ENCODE measurements around the gene MYOG.

MYOG gene

DNA sequence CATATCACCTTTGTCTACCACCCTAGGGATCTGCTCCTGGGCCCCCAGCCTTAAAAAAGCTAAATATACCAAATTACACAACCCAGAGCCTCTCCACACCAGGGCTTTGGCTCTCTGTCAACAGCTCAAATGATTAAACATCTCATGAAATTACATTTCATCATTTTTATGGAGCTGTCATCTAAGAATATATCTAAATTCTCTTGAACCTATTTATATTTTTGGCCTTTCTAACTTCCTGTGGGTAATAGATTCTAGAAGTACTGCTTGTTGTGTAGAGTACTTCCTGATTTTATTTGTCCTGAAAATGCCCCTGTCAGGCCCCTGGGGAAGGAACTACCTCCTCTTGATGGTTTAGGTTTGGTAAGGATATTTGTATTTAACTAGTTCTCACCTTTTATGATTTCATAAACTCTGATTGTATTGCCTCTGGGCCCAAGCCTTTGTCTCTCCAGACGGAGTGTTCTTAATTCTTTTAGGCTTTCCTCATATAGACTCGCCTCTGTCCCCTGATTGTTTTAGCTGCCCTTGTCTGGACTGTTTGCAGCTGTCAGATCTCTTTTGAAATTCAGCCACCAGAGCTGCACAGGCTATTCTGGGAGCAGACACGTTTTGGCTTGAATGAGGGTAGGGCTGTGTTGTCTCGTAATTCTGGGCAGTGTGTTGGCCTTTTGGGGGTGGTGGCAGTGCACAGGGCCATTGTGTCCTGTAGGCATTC, 16.6 kb downstream of the MYOG start:
- no peak for DNase-seq

DNA sequence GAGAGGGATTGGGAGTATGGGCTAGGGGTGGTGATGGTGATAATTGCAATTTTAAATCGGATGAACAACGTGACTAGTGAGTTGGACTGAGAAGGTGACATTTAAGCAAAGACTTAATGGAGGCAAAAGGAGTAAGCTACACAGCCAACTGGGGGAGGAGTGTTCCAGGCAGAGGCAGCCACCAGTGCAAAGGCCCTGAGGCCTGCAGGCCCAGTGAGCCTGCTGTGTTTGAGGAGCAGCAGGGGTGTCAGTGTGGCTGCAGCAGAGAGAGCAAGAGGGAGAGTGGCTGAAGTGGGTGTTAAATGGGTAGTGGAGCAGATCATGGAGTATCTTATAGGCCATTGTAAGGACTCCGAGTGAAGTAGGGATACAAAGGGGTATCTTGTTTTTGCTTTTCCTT, 18.8 kb downstream of the MYOG start:
- DNase-seq, result no peak

DNA sequence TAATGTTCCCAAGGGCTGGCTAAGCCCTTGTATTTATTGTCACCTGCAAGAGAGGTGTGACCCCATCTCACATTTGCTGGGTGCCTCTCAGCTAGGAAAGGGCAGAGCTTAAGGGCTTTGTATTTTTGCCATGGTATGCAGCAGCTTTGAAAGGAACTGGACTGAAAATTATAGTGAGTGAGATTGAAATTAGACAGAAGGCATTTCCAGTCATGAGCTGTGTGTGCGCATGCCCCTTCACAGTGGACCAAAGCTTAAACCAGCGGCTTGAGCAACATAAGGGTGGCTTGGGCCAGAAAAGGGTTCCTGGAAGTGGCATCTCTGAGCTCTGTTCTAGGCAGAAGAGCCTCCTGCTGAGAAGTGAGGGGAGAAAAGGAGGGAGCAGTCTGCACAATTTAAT, 19.8 kb downstream of the MYOG start:
- no peak for DNase-seq

DNA sequence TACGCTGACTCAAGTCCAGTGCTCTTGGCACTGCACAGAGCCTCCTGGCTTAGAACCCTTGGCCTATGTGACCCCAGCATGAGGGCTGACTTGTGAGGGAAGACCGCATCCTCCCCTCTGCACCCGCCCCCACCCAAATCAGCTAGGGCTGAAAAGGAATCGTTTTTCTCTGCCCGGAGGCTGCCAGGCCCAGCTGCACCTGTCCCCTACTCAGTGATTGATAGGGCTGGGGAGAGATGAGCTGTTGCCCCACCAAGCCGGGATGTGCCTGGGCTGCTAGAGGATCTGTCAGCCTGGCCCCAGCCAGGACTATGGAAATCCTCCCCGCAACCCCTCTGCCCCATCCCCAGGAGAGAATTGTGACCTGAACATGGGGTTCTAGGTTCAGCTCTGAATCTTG, 20.6 kb downstream of the MYOG start:
- no peak for DNase-seq

DNA sequence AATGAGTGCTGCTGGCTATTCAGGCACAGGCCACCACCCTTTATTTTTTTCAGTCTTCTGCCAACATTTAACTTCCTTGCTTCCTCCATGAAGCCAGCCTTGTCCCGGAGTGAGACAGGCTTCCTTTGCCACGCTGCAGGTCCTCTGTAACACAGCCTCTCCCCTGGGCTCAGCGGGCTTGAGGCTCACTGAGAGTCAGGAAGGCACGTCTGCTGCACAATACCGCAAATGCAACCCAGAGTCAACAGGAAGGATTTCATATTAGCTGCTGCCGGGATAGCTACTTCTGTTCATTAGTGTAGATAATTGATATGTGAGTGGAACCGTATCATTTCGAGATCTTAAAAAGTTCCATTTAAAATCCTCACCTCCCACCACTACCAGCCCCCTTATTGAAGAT, 22.5 kb downstream of the MYOG start:
- DNase-seq, result no peak

DNA sequence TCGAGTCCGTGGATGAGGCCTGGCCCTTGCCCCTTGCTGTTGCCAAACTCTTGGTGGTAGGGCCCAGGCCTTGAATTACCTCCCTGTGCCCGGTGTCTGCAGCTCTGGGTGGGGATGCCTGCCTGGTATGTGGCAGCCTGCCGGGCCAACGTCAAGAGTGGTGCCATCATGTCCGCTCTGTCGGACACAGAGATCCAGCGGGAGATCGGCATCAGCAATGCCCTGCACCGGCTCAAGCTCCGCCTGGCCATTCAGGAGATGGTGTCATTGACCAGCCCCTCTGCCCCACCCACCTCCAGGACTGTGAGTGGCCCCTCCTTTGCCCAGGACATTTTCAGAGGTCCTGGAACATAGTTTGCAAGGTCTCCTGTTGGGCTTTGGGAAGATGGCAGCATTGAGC, 25.7 kb downstream of the MYOG start:
- DNase-seq, result no peak

DNA sequence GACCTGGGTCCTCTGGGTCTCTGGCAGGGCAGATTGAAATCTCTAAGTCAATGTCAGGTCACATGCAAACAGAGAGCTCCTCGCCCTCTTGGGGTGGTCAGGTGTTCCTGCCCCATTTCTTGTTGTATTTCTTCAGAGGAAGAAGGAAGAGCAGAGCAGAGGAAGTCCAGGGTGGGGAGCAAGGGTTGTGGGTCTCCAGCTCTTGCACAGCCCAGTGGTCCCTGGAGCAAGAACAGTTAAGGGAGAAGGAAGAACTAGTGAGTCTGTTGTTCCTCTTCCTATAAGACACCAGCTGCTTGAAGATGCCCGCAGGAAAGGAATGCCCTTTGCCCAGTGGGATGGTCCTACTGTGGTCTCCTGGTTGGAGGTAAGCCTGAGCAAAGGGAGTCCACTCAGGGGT, 26.3 kb downstream of the MYOG start:
- peak; percentile 25 for DNase-seq

DNA sequence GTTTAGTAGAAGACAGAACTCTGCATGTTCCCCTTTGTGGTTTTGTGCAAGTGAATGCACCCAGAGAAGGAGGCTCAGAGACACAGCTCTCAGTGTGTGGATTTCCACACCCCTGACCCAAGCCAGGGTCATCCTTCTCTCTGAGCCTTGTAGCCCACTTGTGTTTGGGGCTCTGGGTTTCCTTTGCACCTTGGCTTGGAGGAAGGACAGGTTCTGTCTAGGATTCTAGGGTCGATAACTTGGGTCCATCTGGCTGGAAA, 27.2 kb downstream of the MYOG start:
- no peak for DNase-seq

DNA sequence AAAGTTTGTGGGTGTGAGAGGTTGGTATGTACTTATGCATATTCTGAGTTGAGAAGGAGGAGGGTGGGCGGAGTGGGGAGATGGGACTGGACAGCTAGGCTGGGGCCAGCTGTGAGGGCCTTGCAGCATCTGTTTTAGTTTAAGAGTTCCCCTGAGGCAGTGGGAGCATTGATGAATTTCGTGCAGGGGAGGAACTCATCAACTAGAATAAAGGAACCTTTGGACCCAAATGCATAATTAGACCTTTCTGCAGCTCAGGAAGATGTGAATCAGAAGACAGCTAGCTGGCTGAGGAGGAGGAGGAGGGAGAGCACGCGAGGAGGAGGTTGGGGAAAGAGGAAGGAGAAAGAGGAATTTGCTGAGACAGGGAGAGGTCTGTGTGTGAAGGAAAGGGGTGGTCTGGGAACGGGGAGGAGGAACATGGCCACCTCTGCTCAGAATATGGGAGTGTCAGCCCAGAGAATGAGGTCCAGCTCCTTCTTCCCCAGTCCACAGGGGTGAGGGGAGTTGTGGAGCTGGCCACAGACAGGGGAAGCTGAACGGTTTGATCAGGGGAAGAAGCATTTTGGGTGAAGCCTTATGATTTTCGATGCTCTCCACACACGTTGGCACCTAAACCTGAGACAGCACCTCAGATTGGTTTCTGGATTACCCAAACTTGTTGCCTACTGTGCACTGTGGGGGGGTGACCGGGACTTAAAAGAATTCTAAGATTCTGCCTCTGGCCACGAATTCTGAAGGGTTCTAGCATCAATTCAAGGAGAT, 27.7 kb downstream of the MYOG start:
- no peak for DNase-seq

DNA sequence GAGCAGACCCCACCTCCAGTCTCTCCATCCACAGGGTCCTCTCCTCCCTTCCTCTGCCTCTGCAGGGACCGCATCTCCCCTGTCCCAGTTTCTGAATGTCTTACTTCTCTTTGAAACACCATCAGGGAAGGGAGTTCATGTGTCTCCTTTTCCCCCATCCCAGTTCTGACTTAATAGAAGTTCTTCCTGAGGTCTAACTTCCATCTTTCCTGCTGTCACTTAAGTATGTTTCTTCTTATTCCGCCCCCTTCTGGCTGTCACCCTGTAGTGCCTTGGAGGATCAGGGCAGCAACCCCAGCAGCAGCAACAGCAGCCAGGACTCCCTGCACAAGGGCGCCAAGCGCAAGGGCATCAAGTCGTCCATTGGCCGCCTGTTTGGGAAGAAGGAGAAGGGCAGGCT, 29.3 kb downstream of the MYOG start:
- no peak for DNase-seq

DNA sequence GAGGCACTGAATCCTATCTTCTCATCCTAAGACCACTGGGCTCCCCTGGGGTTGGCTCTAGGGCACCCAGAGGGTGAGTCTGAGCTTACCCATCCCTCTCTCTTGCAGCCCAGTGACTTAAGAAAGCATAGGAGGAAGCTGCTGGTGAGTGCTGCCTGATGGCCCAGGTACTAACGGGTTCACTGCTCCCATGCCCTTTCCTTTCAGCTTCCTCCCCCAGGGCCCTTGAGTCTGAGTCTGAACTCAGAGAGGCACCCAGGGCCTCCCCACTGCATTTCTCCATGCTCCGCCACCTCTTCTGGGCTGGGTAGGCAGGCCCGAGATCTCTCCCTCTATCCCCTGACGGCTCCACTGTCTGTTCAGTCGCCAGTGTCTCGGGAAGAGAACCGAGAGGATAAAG, 29.8 kb downstream of the MYOG start:
- DNase-seq, result no peak

DNA sequence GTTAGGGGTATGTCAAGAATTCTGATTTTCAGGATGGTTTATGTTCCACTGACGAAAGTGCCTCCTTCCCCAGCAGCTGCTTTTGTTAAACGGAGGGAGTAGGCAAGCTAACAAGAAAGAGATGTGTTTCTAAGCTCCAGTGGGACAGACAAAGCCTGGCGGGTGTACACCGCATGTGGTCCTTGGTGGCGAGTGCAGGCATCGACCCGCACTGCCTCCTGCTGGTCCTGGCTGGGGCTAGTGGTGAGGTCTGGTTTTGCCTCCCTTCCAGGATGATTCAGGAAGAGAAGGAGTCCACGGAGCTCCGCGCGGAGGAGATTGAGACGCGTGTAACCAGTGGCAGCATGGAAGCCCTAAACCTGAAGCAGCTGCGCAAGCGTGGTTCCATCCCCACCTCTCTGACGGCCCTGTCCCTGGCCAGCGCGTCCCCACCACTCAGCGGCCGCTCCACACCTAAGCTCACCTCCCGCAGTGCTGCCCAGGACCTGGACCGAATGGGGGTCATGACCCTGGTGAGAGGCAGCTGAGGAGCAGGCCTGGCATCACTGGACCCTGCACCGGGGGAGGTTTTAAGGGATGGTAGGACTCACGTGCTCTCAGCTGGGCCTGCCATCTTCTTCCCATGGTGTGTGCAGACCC, 30.5 kb downstream of the MYOG start:
- DNase-seq, result no peak

DNA sequence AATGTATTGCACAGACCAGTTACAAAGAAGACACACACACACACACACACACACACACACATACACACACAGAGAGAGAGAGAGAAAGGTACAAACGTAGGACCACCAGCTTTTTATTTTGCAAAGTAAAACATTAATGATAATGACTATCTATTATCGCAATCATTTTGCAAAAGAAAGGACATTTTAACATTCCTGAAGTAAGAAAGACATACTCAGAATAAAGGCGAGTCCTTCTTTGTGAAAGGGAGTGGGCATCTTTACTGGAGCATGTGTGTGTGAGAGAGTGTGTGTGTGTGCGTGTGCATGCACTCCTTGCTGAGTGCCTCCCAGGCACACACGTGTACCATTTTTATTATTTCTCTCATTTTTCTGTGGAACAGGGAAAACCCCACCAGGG, 31.2 kb downstream of the MYOG start:
- DNase-seq, result no peak

DNA sequence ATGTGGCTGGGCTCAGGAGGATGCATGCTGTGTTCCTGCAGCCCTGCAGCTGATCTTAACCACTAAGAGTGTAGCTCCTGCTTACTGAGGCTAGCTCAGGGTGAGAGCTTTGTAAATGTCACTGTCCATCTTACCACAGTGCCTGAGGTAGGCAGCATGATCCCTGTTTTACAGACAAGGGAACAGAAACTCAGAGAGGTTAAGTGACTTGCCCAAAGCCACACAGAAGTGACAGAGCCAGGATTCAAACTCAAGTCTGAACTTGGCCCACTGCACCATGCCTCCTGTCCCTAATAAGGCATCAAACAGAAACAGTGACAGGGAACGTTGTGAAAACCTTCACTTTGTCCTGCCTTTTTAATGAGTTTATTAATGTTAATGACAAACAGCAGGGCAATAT, 31.6 kb downstream of the MYOG start:
- no peak for DNase-seq

DNA sequence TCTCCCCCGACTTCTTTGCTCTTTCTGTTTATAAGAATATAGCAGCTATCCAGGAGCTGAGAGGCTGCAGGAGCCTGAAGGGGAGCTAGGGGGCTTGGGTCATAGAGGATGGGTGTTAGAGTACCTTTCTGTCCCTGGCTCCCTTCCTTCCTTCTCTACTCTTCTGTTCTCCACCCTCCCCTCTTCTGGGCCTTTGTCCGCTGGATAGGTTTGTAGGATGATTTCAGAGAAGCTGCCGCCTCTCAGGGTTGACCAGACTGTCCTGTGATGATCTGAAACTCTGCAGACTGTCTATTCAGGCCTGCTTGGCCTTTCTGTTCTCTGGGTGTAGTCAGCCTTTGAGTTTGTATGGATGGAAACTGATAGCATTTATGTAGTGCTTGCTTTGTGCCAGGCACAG, 33.2 kb downstream of the MYOG start:
- DNase-seq, result no peak

DNA sequence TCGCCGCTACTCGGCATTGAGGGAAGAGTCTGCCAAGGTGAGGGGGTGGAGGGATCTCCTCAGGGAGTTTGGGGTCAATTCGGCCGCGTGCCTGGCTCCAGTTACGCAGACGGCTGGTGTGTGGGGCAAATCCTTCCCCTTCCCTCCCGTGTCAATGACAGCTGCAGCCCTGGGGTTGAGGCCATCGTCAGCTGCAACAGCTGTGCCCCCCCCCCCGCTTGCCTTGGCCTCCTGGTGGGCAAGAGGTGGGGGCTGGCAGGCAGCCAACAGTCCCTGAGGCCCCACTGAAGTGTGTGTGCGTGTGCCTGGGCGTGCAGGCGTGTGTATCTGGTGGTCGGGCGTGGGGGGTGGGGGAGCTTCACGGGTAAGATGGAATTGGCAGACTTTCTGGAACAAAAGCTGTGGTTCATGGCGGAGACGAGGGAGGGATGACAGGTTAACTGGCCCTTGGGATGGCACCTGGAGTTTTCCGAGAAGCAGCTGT, 33.9 kb downstream of the MYOG start:
- DNase-seq, result no peak

DNA sequence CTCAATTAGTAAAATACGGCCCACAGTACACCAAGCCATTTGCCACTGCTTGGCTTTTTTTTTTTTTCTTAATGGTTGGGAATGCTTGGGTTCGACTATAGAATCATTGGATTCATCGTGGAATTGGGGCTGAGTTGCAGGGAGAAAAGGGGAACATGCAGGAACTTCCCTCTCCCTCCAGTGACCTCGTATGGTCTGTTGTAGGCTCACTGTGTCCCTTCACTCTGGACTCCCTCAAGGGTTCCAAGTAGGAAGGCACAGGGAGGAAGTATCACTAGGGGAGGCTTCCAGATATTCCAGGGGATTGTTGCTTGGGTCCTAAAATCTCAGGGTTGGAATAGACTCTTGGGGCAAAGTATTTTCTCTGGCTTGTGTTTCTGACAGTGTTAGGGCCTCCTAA, 35.0 kb downstream of the MYOG start:
- DNase-seq, result no peak

DNA sequence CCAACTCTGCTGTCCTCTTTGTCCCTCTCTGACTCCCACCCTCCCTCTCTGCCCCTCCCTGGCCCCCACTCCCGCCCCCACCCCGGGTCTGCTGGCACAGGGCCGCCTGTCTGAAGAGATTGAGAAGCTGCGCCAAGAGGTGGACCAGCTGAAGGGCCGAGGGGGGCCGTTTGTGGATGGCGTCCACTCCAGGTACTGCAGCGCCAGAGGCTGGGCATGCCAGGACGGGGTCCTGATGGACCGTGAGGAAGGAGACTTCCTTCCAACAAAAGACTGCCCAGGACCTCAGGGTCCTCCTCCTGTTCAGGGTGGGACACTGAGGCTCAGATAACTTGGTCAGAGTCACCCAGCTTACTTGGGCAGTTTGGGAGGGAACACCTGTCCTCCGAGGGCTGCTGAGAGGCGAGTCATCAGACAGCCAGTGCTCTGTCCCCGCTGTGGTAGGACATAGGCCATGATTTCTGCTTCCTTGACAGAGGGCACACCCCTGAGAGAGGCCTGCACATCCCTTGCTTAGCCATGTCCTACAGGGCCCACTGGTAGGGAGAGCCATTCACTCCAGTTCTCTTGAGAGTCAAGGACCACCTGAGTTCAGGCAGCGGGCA, 36.1 kb downstream of the MYOG start:
- no peak for DNase-seq

DNA sequence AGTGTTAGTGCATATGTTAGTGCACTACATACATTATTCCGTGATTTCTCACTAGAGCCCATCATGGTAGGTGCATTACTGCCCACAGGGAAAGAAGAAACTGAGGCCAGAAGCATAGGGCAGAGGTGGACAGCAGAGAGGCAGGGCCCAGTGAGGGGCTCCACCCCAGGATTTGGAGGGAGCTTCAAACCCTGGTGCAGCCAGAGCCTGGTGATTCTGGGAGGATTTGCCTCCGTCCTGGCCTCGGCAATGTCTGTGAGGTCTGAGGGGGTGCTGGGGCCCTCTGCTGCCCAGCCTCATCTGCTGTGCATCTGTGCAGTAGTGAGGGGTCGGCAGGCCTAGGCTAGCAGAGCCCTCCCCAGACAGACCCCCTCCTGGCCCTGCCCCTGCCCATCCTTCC, 36.7 kb downstream of the MYOG start:
- DNase-seq, result no peak

DNA sequence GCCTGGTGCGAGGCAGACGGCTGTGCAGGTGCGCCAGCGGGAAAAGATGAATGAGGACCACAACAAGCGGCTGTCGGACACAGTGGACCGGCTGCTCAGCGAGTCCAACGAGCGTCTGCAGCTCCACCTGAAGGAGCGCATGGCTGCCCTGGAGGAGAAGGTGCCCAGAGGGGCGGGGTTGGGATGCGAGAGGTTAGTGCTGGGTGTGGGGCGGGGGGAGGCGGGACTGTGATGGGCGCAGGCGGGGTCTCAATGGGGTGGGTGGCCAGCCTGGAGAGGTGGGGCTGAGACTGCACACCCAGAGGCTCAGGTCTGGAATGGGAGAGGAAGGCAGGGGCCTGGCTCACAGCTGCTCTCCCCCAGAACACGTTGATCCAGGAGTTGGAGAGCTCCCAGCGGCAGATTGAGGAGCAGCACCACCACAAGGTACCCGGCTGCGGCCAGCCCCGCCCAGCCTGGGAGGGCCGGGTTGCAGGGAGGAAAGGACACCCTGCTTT, 37.2 kb downstream of the MYOG start:
- no peak for DNase-seq

DNA sequence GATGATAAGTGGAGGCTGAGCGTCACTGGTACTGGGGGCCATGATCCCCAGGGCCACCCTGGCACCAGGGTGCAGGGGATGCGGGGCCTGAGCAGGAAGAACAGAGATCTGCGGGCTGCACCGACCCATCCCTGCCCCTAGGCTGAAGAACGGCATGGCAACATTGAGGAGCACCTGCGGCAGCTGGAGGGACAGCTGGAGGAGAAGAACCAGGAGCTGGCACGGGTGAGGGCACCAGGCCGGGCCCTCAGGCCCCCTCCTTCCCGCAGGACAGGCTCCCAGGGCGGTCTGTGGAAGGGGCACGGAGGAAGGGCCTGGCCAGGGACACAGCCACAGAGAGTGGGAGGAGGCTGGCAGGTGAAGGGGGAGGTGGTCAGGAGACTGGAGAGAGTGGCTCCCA, 37.7 kb downstream of the MYOG start:
- no peak for DNase-seq

DNA sequence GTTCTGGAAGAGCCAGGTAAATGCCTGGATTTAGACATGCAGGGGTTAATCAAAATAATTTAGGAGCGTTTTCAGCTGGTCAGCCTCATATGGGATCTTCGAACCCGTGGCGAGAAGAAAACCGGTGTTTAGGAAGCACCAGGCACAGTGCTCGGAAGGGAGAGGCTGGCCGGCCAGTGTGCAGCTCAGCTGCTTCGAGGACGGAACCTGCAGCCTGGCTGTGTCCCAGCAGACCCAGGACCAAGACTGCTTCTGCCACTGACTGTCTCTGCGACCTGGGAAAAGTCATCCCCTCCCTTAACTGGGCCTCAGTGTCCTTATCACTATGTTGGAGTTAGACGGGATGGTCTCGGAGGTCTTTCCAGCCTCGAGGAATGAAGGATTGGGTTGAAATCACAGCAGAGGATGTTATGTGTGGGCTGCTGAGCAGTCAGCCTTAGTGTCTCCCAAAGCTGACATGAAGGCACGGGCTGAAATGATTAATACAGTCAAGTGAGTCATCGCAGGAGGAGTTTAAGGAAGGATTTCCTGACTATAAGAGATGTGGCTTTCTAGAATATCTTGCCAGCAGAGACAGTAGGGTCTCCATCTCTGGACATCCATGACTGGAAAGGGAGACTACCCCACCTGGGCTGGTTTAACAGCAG, 38.7 kb downstream of the MYOG start:
- no peak for DNase-seq

DNA sequence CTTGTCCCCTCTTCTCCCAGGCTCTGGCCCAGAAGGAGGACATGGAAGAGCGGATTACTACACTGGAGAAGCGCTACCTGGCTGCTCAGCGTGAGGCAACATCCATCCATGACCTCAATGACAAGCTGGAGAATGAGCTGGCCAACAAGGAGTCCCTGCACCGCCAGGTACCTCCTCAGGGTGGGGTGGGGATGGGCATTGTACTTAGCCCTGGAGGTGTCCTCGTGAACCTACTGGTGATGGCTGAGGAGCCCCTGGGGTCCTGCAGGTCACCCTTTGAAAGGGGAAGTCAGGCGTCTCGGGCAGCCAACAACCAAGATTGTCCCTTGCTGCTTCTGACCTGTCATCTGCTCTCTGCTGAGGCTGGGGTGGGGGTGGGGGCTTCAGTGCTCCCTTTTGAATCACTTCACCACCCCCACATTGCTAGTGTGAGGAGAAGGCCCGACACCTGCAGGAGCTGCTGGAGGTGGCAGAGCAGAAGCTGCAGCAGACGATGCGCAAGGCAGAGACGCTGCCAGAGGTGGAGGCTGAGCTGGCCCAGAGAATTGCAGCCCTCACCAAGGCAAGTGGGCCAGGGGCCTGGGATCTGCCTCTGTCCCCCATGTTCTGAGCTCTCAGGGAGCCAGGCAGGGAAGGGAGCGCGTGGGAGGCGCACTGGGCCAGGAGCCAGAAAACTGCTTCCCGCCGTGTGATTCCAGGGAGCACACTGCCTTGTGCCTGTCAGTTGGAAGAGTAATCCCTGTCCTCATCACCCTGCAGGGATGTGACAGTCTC, 39.8 kb downstream of the MYOG start:
- DNase-seq, result no peak
